Adrenal gland (tissue), 19 donors: ENCODE measurements around the gene SPIN2A. TPM values are rescaled to one million over a fixed set of nuclear protein-coding genes. Genes with fewer than 3 reads are reported as not detected.
"Not testable (repeated sequence)": the region's sequence is repeated elsewhere in the genome, so short reads cannot be mapped to it uniquely, and the experiment has no call there.

ENCODE experiments used
- DNase-seq, 7 donors: peaks; one replicate each; pipeline ENCODE4 v3.0.0-alpha.2; 2019 to 2020
- H3K27ac ChIP-seq, 5 donors: fragments of 200-600 bp; sonication (generic) in 4 of 5; 1 replicate in 3 of 5; 2 replicates in 2 of 5; pipeline versions ENCODE4 v1.5.1 to v1.8.0; 2016 to 2020; ENCODE audit warnings: mild to moderate bottlenecking in 1 of 5
- H3K27me3 ChIP-seq: fragments of 200-600 bp; 2 replicates; pipeline ENCODE4 v1.8.0; 2021
- H3K36me3 ChIP-seq, 2 donors: fragments of 200-600 bp; replicated peaks in 1 of 2; 1 replicate in 1 of 2; 2 replicates in 1 of 2; pipeline versions ENCODE4 v1.5.1 to v1.8.0; 2018 to 2022
- H3K4me1 ChIP-seq, 2 donors: fragments of 200-600 bp; replicated peaks in 1 of 2; 1 replicate in 1 of 2; 2 replicates in 1 of 2; pipeline versions ENCODE4 v1.5.1 to v1.8.0; 2018 to 2021
- H3K4me3 ChIP-seq, 4 donors: fragments of 200-600 bp; sonication (generic) in 3 of 4; one replicate each; pipeline ENCODE4 v1.5.1; 2016 to 2018
- H3K9me3 ChIP-seq, 3 donors: fragments of 200-600 bp; sonication (generic) in 1 of 3; replicated peaks in 1 of 3; 1 replicate in 2 of 3; 2 replicates in 1 of 3; pipeline versions ENCODE4 v1.5.1 to v1.8.0; 2016 to 2021
- POLR2A ChIP-seq, 2 donors: fragments of 450-650 bp; IDR thresholded peaks; one replicate each; pipeline ENCODE4 v1.6.1; 2017; ENCODE audit warnings: antibody characterized with exemption in 2 of 2, mild to moderate bottlenecking in 2 of 2, moderate library complexity in 1 of 2
- WGBS, 4 donors: extraction: QIAGEN DNeasy Blood & Tissue Kit in 2 of 4; methylation state at CpG; one replicate each; pipeline versions ENCODE4 v1.1.5 to v1.1.7; 2013 to 2017; 5-methylcytosine and 5-hydroxymethylcytosine counted together
- intact Hi-C, 2 donors: fragments of 100-400 bp; cut with DNase I; formaldehyde crosslinking; loops; one replicate each; pipeline versions ENCODE4 v1.14.1 to v1.15.0; 2022 to 2023
- long read RNA-seq, 10 donors: library from polyadenylated mRNA in 3 of 10; unstranded in 2 of 10; stranded (forward) in 1 of 10; transcript quantifications; one replicate each; pipeline ENCODE4 v2.0.0 and lab custom pipeline, GENCODE V29; 2021 to 2026
- polyA plus RNA-seq, 3 donors: library from polyadenylated mRNA; stranded (reverse); fragments of 200-250 nt in 2 of 3; fragments of 350-450 nt in 1 of 3; fragmentation: Illumina TruSeq in 1 of 3; extraction: RNeasy Lipid Tissue Mini Kit (QIAGEN cat#74804) in 1 of 3; gene quantifications; one replicate each; pipeline ENCODE4 v1.2.3, GENCODE V29; 2013 to 2014
- total RNA-seq, 9 donors: library from RNA; depleted of rRNA in 4 of 9; stranded (reverse); fragments of >200 nt in 4 of 9; fragments of 120-200 nt in 1 of 9; fragmentation: NEBNext Ultra II Directional in 1 of 9; extraction: Animal tissue kit (Norgen Biotek cat#: 25700) in 1 of 9; gene quantifications; one replicate each; pipeline versions ENCODE4 v1.1.0 to v1.2.4, GENCODE V29; 2013 to 2023
- TF ChIP-seq, protein P1 (sequence below), 6 experiments: fragments of 450-650 bp in 4 of 6; fragments of 200-600 bp in 2 of 6; sonication (generic) in 1 of 6; IDR thresholded peaks; 1 replicate in 5 of 6; 2 replicates in 1 of 6; pipeline versions ENCODE4 v1.5.1 to v1.8.0; 2016 to 2021; ENCODE audit warnings: antibody characterized with exemption in 6 of 6, mild to moderate bottlenecking in 2 of 6, moderate library complexity in 1 of 6
- donor health status: healthy with polysubstance abuse.
- donor health status: Bipolar disorder and iron deficiency.
- donor health status: DM: yes; HTN: yes; CAD: no.
- donor health status: DM: no; HTN: no; CAD: no.
- donor health status: DM: no; HTN: no; CAD: no.
- donor health status: DM: yes; HTN: yes; CAD: no.

Gene SPIN2A
- total RNA-seq = 1 to 10 TPM in 2 of 9 donors, under 1 TPM in 6, not detected in 1; 0.25 to 2.6 (median 0.43) TPM
- under 1 TPM; 0.26 to 0.91 (median 0.88) TPM for polyA plus RNA-seq
- long read RNA-seq, donor 1, partial matches to known transcripts = 0 of 3 reads
- long read RNA-seq, donor 1, other reads (novel, unspliced or antisense) = 0 of 3 reads
- long read RNA-seq, donor 2, partial matches to known transcripts = 8 of 8 reads
- long read RNA-seq, donor 2, other reads (novel, unspliced or antisense) = 0 of 8 reads
- long read RNA-seq, donor 3, partial matches to known transcripts = 0 of 2 reads
- long read RNA-seq, donor 3, other reads (novel, unspliced or antisense) = 0 of 2 reads
- long read RNA-seq, donor 4 = 0 reads
- long read RNA-seq, donor 5 = 0 reads
- long read RNA-seq, donor 6 = 0 reads
- long read RNA-seq, donor 7 = 0 reads
- long read RNA-seq, donor 8 = 0 reads
- long read RNA-seq, donor 9 = 0 reads
- long read RNA-seq, donor 10 = 0 reads

DNA sequence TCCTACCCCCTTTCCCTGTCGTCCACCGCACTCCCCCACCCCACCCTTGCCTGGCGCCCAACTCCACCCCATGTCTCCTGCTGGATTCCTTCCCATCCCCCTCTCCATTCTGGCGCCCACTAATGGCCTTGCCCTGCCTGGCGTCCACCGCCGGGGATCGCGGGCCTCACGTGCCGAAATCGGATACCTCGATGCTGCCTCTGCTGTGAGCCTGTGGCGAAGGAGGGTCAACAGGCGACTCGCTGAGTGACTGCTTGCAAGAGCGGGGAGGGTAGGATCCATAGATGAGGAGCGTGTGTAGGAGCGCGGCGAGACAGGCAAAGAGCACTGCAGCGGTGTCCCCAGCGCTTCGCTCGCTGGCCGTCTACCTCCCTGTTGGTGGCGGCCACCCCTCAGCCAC, at the start of gene SPIN2A:
Gene SPIN2A (minus strand): TSS at position 325 of the 400 bp plus-strand sequence. CDS start 800 bp downstream, outside the sequence.
- H3K36me3 ChIP-seq, H3K9me3 ChIP-seq, intact Hi-C loops, H3K4me1 ChIP-seq, H3K27me3 ChIP-seq, H3K27ac ChIP-seq: not testable (repeated sequence)
- peak; percentile 11 to 50 (median 17) for DNase-seq
- WGBS, 4 donors = 40 to 64% (median 50%) methylated on average over 18 to 27 of the region's 27 CpGs
- H3K4me3 ChIP-seq = peak within 1 kb of the TSS in 1 of 4 donors; percentile 35

DNA sequence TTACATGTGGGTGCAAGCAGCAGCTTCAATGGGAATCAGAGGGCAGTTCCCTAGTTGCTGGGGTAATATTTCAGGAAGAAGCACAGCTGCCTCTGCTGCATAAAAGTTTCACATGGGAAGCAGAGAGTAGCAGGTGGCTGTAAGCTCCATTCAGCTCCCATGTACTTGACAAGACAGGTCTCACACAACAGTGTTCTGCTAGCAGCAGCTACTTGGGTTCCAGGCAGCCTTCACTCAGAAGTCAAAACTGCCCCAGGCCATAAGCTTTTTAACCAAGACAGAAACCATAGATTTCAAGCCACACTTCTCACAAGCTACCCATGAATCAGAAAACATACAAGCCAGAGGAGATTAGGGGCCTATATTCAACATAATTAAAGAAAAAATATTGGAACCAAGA, 41.4 kb upstream of the SPIN2A start:
- Histone ChIP-seq H3K9me3 (peaks cover 0 to 4% (median 0%) of the 10 kb centered on the region in 3 donors), H3K27ac (no peak overlapping the region), H3K4me1 (no peaks in the 10 kb centered on the region), H3K27me3 (peaks cover 5% of the 10 kb centered on the region), H3K36me3 (no peaks in the 10 kb centered on the region), H3K4me3 (no peak overlapping the region)
- intact Hi-C loops = no loop called here
- TF ChIP-seq POLR2A (IDR thresholded peaks at IDR 0.05) = no peak
- no peak for DNase-seq

DNA sequence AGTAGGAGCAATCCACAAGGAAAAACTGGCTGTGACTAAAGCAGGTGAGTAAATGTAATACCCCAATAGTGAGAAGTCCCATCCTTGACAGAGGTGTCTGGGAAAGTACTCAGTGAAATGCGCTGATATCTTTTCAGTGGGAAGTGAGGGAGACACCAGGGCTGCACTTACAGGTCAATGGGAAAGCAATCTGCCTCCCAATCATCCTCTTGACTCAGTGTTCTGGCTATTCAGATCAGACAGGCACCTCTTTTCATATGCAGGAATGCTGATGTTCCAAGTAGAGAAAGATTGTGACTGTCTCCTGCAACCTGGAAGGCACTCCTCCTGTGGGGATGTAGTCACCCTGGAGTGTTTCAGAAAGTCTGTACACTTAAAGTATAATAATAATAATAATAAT, 39.9 kb upstream of the SPIN2A start:
- H3K9me3 ChIP-seq = no peaks in the 10 kb centered on the region
- no peak for TF ChIP-seq POLR2A (IDR thresholded peaks at IDR 0.05)
- TF ChIP-seq, protein P1, sequence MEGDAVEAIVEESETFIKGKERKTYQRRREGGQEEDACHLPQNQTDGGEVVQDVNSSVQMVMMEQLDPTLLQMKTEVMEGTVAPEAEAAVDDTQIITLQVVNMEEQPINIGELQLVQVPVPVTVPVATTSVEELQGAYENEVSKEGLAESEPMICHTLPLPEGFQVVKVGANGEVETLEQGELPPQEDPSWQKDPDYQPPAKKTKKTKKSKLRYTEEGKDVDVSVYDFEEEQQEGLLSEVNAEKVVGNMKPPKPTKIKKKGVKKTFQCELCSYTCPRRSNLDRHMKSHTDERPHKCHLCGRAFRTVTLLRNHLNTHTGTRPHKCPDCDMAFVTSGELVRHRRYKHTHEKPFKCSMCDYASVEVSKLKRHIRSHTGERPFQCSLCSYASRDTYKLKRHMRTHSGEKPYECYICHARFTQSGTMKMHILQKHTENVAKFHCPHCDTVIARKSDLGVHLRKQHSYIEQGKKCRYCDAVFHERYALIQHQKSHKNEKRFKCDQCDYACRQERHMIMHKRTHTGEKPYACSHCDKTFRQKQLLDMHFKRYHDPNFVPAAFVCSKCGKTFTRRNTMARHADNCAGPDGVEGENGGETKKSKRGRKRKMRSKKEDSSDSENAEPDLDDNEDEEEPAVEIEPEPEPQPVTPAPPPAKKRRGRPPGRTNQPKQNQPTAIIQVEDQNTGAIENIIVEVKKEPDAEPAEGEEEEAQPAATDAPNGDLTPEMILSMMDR (IDR thresholded peaks at IDR 0.05) = no peak
- DNase-seq = no peak
- peaks cover 13% of the 10 kb centered on the region for H3K27me3 ChIP-seq
- H3K36me3 ChIP-seq = no peaks in the 10 kb centered on the region
- WGBS, 4 donors = 29 to 44% (median 33%) methylated on average over 1 of the region's 1 CpG; no CpG with 5 or more reads in 1 of the 4 donors
- no peak overlapping the region for H3K4me3 ChIP-seq
- no peaks in the 10 kb centered on the region for H3K4me1 ChIP-seq
- intact Hi-C loops = no loop called here
- no peak overlapping the region for H3K27ac ChIP-seq

DNA sequence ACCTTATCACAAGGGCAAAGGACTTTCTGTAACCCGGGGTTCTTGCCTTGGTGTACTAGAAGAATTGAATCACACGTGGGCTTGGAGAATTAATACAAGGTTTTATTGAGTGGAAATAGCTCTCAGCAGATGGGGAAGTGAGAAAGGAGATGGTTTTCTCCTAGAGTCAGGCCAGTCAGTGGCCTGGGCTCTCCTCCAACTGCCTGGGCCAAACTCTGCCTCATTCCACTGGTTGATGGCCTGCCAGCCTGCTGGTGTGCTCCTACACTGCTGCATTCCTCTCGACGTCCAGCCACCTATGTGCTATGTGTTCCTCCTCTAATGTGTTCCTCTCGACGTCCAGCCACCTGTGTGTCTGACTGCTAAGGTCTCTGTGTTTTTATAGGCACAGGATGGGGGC, 35.3 kb upstream of the SPIN2A start:
- H3K27me3 ChIP-seq = peaks cover 13% of the 10 kb centered on the region
- no peak overlapping the region for H3K4me3 ChIP-seq
- no peaks in the 10 kb centered on the region for H3K36me3 ChIP-seq
- peak in 1 of 7 donors; percentile 3 for DNase-seq
- H3K4me1 ChIP-seq = no peaks in the 10 kb centered on the region
- intact Hi-C loops = no loop called here
- no peak overlapping the region for H3K27ac ChIP-seq
- no peaks in the 10 kb centered on the region for H3K9me3 ChIP-seq
- WGBS, 4 donors = 56 to 81% (median 77%) methylated on average over 4 to 6 of the region's 6 CpGs
- TF ChIP-seq, protein P1 (IDR thresholded peaks at IDR 0.05) = no peak
- no peak for TF ChIP-seq POLR2A (IDR thresholded peaks at IDR 0.05)

DNA sequence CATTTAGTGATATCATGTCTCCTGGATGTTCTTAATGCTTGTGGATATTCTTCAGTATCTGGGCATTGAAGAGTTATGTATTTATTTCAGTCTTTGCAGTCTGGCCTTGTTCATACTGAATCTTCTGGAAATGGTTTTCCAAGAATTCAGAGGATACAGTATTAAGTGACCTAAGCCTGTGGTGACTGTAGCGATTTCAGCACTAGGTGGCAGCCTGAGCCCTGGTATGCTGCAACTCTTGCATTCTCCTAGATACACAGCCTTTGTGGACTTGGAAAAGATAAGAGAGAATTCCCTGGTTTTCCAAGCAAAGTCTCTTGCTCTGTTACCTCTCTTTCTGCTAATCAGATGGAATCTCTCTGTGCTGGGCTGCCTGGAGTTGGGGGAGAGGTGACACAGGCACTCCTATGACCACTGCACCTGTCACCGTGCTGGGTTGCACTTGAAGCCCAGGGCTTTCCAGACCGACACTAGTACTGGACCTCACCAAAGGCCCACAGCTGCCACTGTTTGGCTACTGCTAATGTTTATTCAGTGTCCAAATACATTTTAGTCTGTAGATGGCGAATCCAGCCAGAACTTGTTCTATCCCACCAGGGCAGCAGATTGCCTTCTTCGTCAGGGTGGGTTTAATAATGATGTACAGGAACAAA, 19.3 kb upstream of the SPIN2A start:
- Histone ChIP-seq H3K4me3 (no peak overlapping the region), H3K9me3 (no peaks in the 10 kb centered on the region), H3K36me3 (no peaks in the 10 kb centered on the region), H3K4me1 (no peaks in the 10 kb centered on the region), H3K27me3 (no peaks in the 10 kb centered on the region), H3K27ac (no peak overlapping the region)
- 65 to 83% (median 69%) methylated on average over 1 to 5 of the region's 5 CpGs for WGBS, 4 donors
- peak in 6 of 7 donors; percentile 22 to 49 (median 42) for DNase-seq
- TF ChIP-seq, protein P1 (IDR thresholded peaks at IDR 0.05) = peak in 4 of 6 experiments; percentile 24 to 42 (median 36)
- no peak for TF ChIP-seq POLR2A (IDR thresholded peaks at IDR 0.05)
- intact Hi-C loops = no loop called here
